ENCODE measurements around the gene TTC24.
"Not testable (repeated sequence)": the region's sequence is repeated elsewhere in the genome, so short reads cannot be mapped to it uniquely, and the experiment has no call there.

The TTC24 gene

GRCh38 chr1:156579472-156579871 is at the start of gene TTC24:
Gene TTC24, plus strand, starts transcription at chr1:156579723. Its CDS starts 1,642 bp downstream, at chr1:156581365.
- DNase-seq = no peak

- DNase-seq = no peak
These were observed 49.5 kb upstream of the TTC24 start for GRCh38 chr1:156530006-156530405.

DNA sequence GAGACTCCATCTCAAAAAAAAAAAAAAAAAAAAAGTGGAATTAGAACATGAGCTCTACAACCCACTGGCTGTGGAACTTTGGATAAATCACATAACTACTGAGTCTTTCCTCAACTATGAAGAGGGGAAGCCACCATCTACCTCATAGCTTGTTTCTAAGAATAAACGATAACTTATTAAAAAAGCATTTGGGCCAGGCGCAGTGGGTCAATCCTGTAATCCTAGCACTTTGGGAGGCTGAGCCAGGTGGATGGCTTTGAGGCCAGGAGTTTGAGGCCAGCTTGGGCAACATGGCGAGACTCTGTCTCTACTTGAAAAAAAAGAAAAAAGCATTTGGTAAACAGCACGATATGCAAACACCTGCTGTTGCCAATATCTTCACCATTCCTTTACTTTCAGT is 47.1 kb upstream of the TTC24 start:
- no peak for DNase-seq

DNA sequence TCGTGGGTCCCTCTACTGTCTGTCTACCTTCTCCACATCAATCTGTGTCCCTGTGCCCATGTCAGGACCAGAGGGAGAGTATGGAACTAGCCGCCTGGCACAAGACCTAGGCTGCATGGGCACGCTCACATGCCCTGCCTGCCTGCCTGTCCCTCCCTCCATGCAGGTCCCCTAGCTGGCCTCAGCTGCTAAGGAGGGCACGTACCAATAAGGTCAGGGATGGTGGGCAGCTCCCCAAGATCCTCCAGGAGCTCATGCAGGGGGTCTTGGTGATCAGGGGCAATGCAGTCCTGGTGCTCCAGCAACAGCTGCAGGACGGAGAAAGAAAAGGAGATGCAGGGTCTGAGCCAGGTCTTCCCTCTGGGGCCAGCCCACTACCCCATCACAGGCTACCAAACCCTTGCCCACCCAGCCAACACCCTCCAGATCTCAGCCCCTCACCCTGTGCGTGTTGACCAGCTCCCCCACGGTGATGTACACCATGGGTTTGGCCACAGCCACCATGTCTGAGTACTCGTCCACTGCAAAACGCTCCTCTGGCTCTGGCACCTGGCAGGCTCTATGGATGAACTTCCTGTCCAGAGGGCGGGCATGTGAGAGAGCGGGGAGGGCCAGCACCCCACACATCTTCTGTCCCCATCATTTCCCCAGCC is 45.8 kb upstream of the TTC24 start:
- DNase-seq = no peak

GRCh38 chr1:156534424-156535060 is 45.0 kb upstream of the TTC24 start:
- no peak for DNase-seq

- no peak for DNase-seq
These were observed 42.5 kb upstream of the TTC24 start for GRCh38 chr1:156537027-156537426.

DNA sequence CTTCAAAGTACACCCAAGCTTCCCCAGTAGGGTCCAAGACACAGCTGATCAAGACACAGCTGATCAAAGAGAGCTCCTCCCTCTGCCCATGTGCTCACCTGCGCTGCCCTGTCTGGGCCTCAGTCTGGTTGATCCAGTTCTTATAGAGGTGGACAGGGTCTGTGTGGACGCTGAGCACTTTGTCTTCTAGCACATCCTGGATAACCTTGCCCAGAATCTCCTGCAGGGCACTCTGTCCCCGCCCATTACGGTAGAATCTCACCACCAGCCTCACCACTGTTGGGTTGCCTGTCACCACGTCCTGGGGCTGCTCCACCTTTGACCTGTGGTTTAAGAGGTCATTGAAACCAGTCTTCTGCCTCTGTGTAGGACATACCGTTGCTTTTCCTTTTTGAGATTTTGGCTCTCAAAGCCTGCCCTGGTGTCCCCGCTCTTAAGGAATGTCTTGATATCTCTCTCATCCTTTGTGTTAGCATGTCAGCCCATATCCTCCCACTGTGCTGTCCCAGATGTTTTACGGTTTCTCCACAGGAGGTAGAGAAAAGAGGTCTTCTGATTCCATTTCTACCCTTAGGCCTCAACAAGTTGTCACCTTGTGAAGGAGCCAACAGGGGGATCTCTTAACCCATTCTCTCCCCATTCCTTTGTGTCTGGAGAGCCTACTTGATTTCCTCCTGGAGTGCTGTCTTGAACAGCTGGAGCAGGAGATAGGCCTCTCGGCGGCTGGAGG is 40.6 kb upstream of the TTC24 start:
- no peak for DNase-seq

GRCh38 chr1:156539818-156540355 is 39.6 kb upstream of the TTC24 start:
- DNase-seq = no peak

DNA sequence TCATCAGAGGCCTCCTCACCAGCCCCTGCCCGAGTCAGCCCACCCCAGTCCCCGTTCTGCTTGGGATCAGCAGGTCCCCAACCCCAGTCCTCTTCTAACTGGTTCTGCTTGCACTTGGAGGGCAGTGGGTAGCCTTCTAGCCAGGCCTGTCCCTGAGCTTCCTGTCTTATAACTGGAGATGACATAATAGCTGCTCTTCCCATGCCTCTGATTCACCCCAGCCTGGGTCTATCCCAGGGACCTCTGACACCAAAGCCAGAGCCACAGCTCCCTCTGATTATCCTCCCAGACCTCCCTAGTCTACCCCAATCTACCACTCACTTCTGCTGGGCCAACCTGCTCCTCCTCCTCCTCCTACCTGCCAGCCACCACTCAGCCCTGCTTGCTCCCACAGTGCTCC is 38.6 kb upstream of the TTC24 start:
- DNase-seq = no peak

GRCh38 chr1:156543066-156543465 is 36.5 kb upstream of the TTC24 start:
- DNase-seq = no peak

GRCh38 chr1:156544592-156545102 is 34.9 kb upstream of the TTC24 start:
- no peak for DNase-seq

GRCh38 chr1:156546267-156546666 is 33.3 kb upstream of the TTC24 start:
- no peak for DNase-seq

DNA sequence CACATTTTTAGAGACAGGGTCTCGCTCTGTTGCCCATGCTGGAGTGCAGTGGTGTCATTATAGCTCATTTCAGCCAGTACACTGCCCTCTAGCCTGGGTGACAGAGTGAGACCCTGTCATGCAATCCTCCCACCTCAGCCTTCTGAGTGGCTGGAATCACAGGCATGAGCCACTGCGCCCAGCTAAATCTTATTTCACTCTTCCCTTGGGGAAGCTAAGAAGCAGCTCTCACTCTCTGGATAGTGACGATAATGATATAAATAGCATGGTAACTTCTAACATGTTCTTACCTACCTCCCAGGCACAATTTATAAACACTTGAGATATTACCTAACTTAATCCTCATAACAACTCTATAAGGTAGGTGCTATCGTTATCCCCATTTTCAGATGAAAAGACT is 32.1 kb upstream of the TTC24 start:
- no peak for DNase-seq

- DNase-seq = no peak
These were observed 31.5 kb upstream of the TTC24 start for GRCh38 chr1:156547982-156548381.

DNA sequence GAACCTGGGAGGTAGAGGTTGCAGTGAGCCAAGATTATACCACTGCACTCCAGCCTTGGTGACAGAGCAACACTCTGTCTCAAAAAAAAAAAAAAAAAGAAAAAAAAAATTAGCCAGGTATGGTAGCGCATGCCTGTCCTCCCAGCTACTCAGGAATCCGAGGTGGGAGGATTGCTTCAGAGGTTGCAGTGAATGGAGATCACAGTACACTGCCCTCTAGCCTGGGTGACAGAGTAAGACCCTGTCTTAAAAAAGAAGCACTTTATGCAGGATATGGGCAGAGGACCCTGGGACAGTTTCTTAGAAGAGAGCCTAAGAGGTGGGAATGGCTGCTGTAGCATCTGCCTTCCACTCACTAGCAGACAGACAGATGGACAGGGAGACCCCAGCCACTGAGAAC is 30.1 kb upstream of the TTC24 start:
- no peak for DNase-seq

DNA sequence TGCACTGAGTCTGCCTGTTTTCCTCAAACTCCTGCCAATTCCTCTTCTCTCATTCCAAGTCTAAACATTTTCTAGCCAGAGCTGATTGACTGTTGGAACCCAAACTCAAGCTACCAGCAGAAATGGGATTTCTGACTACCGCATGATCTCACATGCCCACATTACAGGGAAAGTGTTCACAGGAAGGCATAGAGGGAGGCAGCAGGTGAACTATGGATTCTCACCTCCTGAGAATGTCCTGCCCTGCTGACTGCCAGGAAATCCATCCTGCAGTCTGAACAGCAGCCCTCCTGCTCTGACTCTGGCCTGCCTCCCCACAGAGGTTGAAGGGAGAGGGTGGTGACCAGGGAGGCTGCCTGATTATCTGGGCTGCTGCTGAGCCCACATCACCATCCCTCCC is 29.7 kb upstream of the TTC24 start:
- DNase-seq = no peak

DNA sequence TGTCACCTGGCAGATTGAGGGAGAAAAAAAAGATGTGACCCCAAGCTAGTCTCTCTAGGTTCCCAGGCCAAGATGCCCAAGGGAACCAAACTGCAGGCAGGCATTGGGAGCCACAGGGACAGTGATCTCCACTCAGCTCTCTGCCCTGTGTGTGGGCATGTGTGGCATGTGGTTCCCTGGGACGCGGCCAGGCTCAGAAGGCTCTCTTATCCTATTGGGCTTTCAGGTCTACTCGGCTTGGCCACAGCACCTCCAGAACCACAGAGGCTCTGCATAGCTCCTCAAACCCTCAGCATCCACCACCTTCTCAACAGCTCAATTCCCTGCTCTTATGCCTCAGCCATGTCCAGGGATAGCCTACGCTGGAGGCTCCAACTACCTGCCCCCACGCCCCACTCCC is 29.2 kb upstream of the TTC24 start:
- DNase-seq = no peak

DNA sequence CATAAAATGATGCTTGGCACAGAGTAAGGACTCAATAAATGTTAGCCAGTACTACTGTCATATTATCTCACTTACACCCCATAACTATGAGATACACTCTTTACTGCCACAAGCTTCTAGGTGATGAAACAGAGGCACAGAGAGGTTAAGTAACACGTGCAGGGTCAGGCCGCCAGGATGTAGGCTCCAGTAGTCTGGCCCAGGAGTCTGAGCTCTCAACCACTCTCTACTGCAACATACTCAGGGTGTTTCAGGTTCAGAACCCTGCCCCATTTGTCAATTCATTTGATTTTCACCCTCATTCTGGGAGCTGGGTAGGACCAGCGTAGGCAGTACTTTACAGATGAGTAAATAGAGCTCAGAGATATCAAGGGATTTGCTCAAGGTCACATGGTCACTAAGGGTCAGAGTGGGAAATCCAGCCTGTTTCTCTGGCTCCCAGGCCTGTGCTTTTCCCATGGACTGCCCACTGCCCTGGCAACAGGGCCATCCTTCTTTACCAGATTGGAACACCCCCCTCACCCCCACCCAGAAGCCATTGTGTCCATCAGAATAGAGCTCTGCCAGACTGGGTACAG is 28.4 kb upstream of the TTC24 start:
- no peak for DNase-seq

GRCh38 chr1:156551869-156552268 is 27.7 kb upstream of the TTC24 start:
- no peak for DNase-seq

DNA sequence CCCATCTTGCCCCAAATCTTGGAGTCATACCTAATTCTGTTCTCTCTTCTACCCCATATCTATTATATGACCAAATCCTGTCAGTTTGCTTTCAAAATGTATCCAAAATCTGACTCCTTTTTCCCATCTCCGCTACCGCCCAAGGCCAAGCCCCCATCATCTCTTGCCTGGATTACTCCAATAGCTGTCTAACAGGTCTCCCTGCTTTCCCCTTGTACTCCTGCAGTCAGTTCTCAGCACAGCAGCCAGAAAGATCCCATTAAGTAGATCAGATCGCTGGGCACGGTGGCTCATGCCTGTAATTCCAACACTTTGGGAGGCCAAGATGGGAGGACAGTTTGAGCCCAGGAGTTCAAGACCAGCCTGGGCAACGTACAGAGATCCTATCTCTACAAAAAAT is 27.0 kb upstream of the TTC24 start:
- no peak for DNase-seq

DNA sequence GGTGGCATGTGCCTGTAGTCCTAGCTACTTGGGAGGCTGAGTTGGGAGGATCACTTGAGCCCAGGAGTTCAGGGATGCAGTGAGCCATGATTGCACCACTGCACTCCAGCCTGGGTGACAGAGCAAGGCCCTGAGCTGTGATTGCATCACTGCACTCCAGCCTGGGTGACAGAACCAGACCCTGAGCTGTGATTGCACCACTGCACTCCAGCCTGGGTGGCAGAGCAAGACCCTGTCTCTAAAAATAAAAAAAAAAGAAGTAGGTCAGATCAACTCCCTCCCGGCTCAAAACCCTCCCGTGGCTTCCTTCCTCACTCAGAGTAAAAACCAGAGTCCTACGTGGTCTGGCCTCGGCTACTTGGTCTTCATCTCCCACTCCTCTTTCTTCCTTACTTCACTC is 26.6 kb upstream of the TTC24 start:
- DNase-seq = not testable (repeated sequence)

DNA sequence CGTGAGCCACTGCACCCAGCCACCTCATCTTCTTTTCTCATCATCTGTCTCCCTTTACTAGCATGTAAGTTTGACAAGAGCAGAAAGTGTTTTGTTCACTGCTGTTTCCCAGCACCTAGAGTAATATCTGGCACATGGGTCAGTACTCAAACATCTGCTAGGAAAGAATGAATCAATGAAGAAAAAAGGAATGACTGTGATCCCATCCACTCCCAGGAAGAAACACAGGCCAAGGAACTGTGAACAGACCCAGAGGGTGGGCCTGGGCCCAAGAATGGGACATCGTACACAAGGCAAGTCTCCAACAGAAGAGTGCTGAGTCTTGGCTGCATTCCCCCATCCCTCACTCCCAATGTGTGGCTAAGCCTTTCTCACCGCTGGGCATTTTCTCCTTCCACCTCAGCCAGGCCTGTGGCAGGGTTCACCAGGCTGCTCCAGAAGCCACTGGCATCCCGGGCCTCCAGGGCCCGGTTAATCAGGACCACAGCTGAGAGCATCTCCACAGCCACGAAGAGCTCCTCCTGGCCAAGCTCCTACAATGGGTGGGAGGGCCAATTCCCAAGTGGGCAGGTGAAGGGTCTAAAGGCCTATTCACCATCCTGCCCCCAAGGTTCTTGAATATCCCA is 25.6 kb upstream of the TTC24 start:
- no peak for DNase-seq

- no peak for DNase-seq
These were observed 24.6 kb upstream of the TTC24 start for GRCh38 chr1:156554971-156555370.

Measured in NCI-H1048 (cell line).